Fibroblast of villous mesenchyme (primary cell): ENCODE data around the gene CD81. TPM values are rescaled to one million over a fixed set of nuclear protein-coding genes. Genes with fewer than 3 reads are reported as not detected.

Experiments
- DNase-seq: peaks from one replicate; pipeline ENCODE4 v3.0.0-alpha.2; 2010; ENCODE audit warnings: low read depth
- H3K4me3 ChIP-seq: 2 replicates; pipeline ENCODE4 v1.5.1; 2011; ENCODE audit warnings: low read depth, mild to moderate bottlenecking, low read length
- CTCF ChIP-seq: IDR thresholded peaks from 2 replicates; pipeline ENCODE4 v1.5.1; 2012; ENCODE audit warnings: low read depth, mild to moderate bottlenecking, low read length; ENCODE audit not compliant: insufficient read depth
- small RNA-seq: library from RNA; depleted of rRNA; stranded (forward); fragments of <200 nt; gene quantifications from one replicate; pipeline ENCODE3, GENCODE V24; 2012
- total RNA-seq: library from RNA; depleted of rRNA; stranded (reverse); fragments of >200 nt; gene quantifications from 2 replicates; pipeline ENCODE4 v1.2.3, GENCODE V29; 2012

The CD81 gene
- total RNA-seq, 1 donor = 257 TPM

GRCh38 chr11:2445746-2446551, 68.8 kb downstream of the CD81 start:
- no peak for DNase-seq
- TF ChIP-seq CTCF = no peak
- H3K4me3 ChIP-seq = no peak overlapping the region

DNA sequence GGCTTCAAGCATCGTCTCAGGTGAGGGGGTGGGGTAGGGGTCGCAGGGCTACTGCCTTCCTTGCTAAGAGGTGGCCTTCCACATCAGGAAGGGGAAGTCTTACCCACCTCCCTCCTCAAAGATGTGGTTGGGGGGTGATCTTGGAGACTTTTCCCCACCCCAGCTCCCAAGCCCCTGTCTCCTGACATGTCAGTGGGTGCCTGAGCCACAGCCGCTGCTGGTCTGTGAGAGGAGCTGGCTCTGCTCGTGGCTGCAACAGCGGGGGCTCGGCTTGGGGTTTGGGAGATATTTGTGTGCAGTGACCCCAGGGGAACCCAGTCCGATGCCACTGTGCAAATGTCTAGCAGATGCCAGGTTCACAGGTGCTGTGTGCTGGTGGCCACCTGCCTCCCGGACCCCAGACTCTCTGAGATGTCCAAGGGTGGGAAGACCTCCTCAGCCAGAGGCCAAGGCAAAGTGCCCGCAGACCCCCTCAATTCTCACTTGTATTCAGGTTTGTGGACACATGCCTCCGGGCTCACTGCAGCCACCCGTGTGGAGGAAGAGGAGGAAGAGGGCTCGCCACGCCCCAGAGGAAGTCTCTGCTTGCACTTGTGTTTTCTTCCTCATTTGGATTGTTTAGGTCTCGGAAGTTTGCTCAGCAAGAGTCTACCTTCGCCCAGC, 69.6 kb downstream of the CD81 start:
- no peak overlapping the region for H3K4me3 ChIP-seq
- no peak for TF ChIP-seq CTCF
- DNase-seq = no peak

Small RNAs within 50 kb of the gene (small RNA-seq; reads per million reads assigned to genes)
- not detected for gene RF00019

Other genes with a start within 250 kb of the CD81 start
- 26.8 and 44.8 TPM in 2 replicates for gene IGF2, start 237.9 kb upstream of the CD81 start, total RNA-seq
- not detected in 2 replicates for gene INS, start 216.1 kb upstream of the CD81 start, total RNA-seq
- gene TH, start 205.5 kb upstream of the CD81 start, total RNA-seq = not detected in 2 replicates
- not detected in 2 replicates for gene ASCL2, start 106.7 kb upstream of the CD81 start, total RNA-seq
- not detected in 2 replicates for gene C11orf21, start 75.4 kb upstream of the CD81 start, total RNA-seq
- gene TSPAN32, start 75.3 kb upstream of the CD81 start, total RNA-seq = under 0.01 and 0.43 TPM in 2 replicates
- gene TSSC4, start 23.4 kb downstream of the CD81 start, total RNA-seq = 54.8 and 58.6 TPM in 2 replicates
- gene TRPM5, start 67.2 kb downstream of the CD81 start, total RNA-seq = not detected in 2 replicates
- not detected in 2 replicates for gene KCNQ1, start 67.7 kb downstream of the CD81 start, total RNA-seq